Tibial nerve (tissue), 4 donors: Measurements from ENCODE around the gene ZNF207. TPM values are rescaled to one million over a fixed set of nuclear protein-coding genes. Genes with fewer than 3 reads are reported as not detected.
"Not testable (repeated sequence)": the region's sequence is repeated elsewhere in the genome, so short reads cannot be mapped to it uniquely, and the experiment has no call there.

Source experiments
- DNase-seq, 2 donors: peaks; one replicate each; pipeline ENCODE4 v3.0.0-alpha.2; 2019; ENCODE audit warnings: low spot score in 2 of 2
- H3K27ac ChIP-seq, 4 donors: fragments of 200-600 bp; sonication (generic) in 3 of 4; one replicate each; pipeline ENCODE4 v1.5.1; 2017 to 2019; ENCODE audit warnings: mild to moderate bottlenecking in 1 of 4
- H3K27me3 ChIP-seq, 2 donors: fragments of 200-600 bp; sonication (generic) in 1 of 2; one replicate each; pipeline versions ENCODE4 v1.5.1 to v1.6.0; 2017 to 2019
- H3K36me3 ChIP-seq, 3 donors: fragments of 200-600 bp; sonication (generic); one replicate each; pipeline ENCODE4 v1.5.1; 2018 to 2019
- H3K4me1 ChIP-seq, 4 donors: fragments of 200-600 bp; sonication (generic) in 3 of 4; one replicate each; pipeline ENCODE4 v1.5.1; 2017 to 2019
- H3K4me3 ChIP-seq, 4 donors: fragments of 200-600 bp; sonication (generic) in 3 of 4; one replicate each; pipeline ENCODE4 v1.5.1; 2017 to 2019; ENCODE audit warnings: mild to moderate bottlenecking in 1 of 4, moderate library complexity in 1 of 4
- H3K9me3 ChIP-seq, 4 donors: fragments of 200-600 bp; sonication (generic) in 3 of 4; one replicate each; pipeline ENCODE4 v1.5.1; 2017 to 2019
- CTCF ChIP-seq, 5 experiments: fragments of 200-600 bp in 3 of 5; fragments of 450-650 bp in 2 of 5; sonication (generic) in 3 of 5; IDR thresholded peaks; one replicate each; pipeline ENCODE4 v1.5.1; 2016 to 2019; ENCODE audit warnings: antibody characterized with exemption in 5 of 5, mild to moderate bottlenecking in 3 of 5, moderate library complexity in 2 of 5
- EP300 ChIP-seq, 2 donors: sonication (generic); formaldehyde crosslinking; IDR thresholded peaks; one replicate each; pipeline ENCODE4 v1.6.1; 2017; ENCODE audit warnings: antibody characterized with exemption in 2 of 2, mild to moderate bottlenecking in 1 of 2
- POLR2A ChIP-seq, 2 donors: fragments of 450-650 bp; IDR thresholded peaks; one replicate each; pipeline ENCODE4 v1.6.1; 2017; ENCODE audit warnings: antibody characterized with exemption in 2 of 2, mild to moderate bottlenecking in 2 of 2, moderate library complexity in 2 of 2
- WGBS, 2 donors: methylation state at CpG; one replicate each; pipeline ENCODE4 v1.1.5; 2018; 5-methylcytosine and 5-hydroxymethylcytosine counted together
- small RNA-seq: library from RNA; depleted of rRNA; stranded (forward); fragments of <200 nt; gene quantifications from one replicate; pipeline ENCODE3, GENCODE V24; 2016
- total RNA-seq, 4 donors: library from RNA; depleted of rRNA; stranded (reverse); fragments of >200 nt; gene quantifications; one replicate each; pipeline ENCODE4 v1.1.0, GENCODE V29; 2016

The ZNF207 gene
- total RNA-seq, 4 donors from 2014 or later = 121 to 195 (median 152) TPM

GRCh38 chr17:32396343-32396742 is 46.4 kb downstream of the ZNF207 start:
- no peak overlapping the region for H3K27ac ChIP-seq
- peaks cover 0 to 22% (median 0%) of the 10 kb centered on the region in 3 donors for H3K36me3 ChIP-seq
- WGBS, 2 donors = 95 to 98% methylated on average over 5 of the region's 5 CpGs
- H3K4me3 ChIP-seq = no peak overlapping the region
- H3K27me3 ChIP-seq = no peaks in the 10 kb centered on the region
- no peak for DNase-seq
- H3K9me3 ChIP-seq = no peaks in the 10 kb centered on the region
- no peaks in the 10 kb centered on the region for H3K4me1 ChIP-seq
- TF ChIP-seq EP300 (IDR thresholded peaks at IDR 0.05) (no peak), POLR2A (IDR thresholded peaks at IDR 0.05) (no peak), CTCF (IDR thresholded peaks at IDR 0.05) (no peak)

GRCh38 chr17:32398946-32399345 is 49.0 kb downstream of the ZNF207 start:
- DNase-seq = no peak
- Histone ChIP-seq H3K27ac (no peak overlapping the region), H3K9me3 (no peaks in the 10 kb centered on the region), H3K4me1 (no peaks in the 10 kb centered on the region), H3K36me3 (peaks cover 0 to 25% (median 0%) of the 10 kb centered on the region in 3 donors), H3K4me3 (no peak overlapping the region), H3K27me3 (no peaks in the 10 kb centered on the region)
- TF ChIP-seq CTCF (IDR thresholded peaks at IDR 0.05) (no peak), POLR2A (IDR thresholded peaks at IDR 0.05) (no peak), EP300 (IDR thresholded peaks at IDR 0.05) (no peak)

- H3K9me3 ChIP-seq, DNase-seq, H3K4me1 ChIP-seq, H3K27me3 ChIP-seq, H3K4me3 ChIP-seq, H3K27ac ChIP-seq: not testable (repeated sequence)
- H3K36me3 ChIP-seq = peaks cover 0 to 63% (median 0%) of the 10 kb centered on the region in 3 donors
- WGBS, 2 donors = 92 to 98% methylated on average over 3 of the region's 3 CpGs
Measured at GRCh38 chr17:32410085-32410484, 60.1 kb downstream of the ZNF207 start.

- TF ChIP-seq POLR2A (IDR thresholded peaks at IDR 0.05) (no peak), EP300 (IDR thresholded peaks at IDR 0.05) (no peak), CTCF (IDR thresholded peaks at IDR 0.05) (no peak)
- H3K4me3 ChIP-seq = no peak overlapping the region
- H3K4me1 ChIP-seq = no peaks in the 10 kb centered on the region
- 80 to 88% methylated on average over 4 of the region's 4 CpGs for WGBS, 2 donors
- H3K36me3 ChIP-seq = peaks cover 0 to 32% (median 0%) of the 10 kb centered on the region in 3 donors
- peaks cover 0 to 8% (median 0%) of the 10 kb centered on the region in 4 donors for H3K9me3 ChIP-seq
- DNase-seq = no peak
- no peak overlapping the region for H3K27ac ChIP-seq
- no peaks in the 10 kb centered on the region for H3K27me3 ChIP-seq
Measured at GRCh38 chr17:32426894-32427293, 76.9 kb downstream of the ZNF207 start.

GRCh38 chr17:32429598-32429997 is 79.6 kb downstream of the ZNF207 start:
- no peaks in the 10 kb centered on the region for H3K27me3 ChIP-seq
- WGBS, 2 donors = 92 to 95% methylated on average over 2 of the region's 2 CpGs

More at GRCh38 chr17:32429598-32429997, 79.6 kb downstream of the ZNF207 start:
- peaks cover 0 to 34% (median 0%) of the 10 kb centered on the region in 3 donors for H3K36me3 ChIP-seq
- TF ChIP-seq POLR2A (IDR thresholded peaks at IDR 0.05) = no peak
- TF ChIP-seq EP300 (IDR thresholded peaks at IDR 0.05) = no peak
- no peak for TF ChIP-seq CTCF (IDR thresholded peaks at IDR 0.05)
- peaks cover 0 to 8% (median 0%) of the 10 kb centered on the region in 4 donors for H3K9me3 ChIP-seq
- H3K27ac ChIP-seq = no peak overlapping the region
- H3K4me3 ChIP-seq = no peak overlapping the region
- no peak for DNase-seq
- H3K4me1 ChIP-seq = no peaks in the 10 kb centered on the region

Small RNA genes within 50 kb of the gene (small RNA-seq; reads per million reads assigned to genes)
- gene AC005899.6 = not detected

Other genes starting within 250 kb of the ZNF207 start
- gene RHOT1, start 207.7 kb upstream of the ZNF207 start, total RNA-seq = 10 to 100 TPM; 40.2 to 78.0 (median 54.8) TPM
- gene RHBDL3, start 84.3 kb upstream of the ZNF207 start, total RNA-seq = under 1 TPM in 1 of 4 donors, not detected in 3; 0.30 TPM
- gene C17orf75, start 8.0 kb upstream of the ZNF207 start, total RNA-seq = 10 to 100 TPM in 3 of 4 donors, 1 to 10 TPM in 1; 5.9 to 20.2 (median 16.8) TPM
- gene PSMD11, start 94.4 kb downstream of the ZNF207 start, total RNA-seq = 10 to 100 TPM; 37.3 to 48.9 (median 46.8) TPM
- 1 to 10 TPM in 2 of 4 donors, under 1 TPM in 2; 0.78 to 1.5 (median 1.0) TPM for gene CDK5R1, start 136.8 kb downstream of the ZNF207 start, total RNA-seq